Activated T-helper 9 cell treated with anti-CD3 and anti-CD28 coated beads, Interleukin-2, amount 50 U/mL, for 16 hours (primary cell): ENCODE data around the gene ONECUT3.

ENCODE experiments used
- DNase-seq: peaks from one replicate; pipeline ENCODE4 v3.0.0-alpha.2; 2020; ENCODE audit warnings: low read depth

Gene ONECUT3

DNA sequence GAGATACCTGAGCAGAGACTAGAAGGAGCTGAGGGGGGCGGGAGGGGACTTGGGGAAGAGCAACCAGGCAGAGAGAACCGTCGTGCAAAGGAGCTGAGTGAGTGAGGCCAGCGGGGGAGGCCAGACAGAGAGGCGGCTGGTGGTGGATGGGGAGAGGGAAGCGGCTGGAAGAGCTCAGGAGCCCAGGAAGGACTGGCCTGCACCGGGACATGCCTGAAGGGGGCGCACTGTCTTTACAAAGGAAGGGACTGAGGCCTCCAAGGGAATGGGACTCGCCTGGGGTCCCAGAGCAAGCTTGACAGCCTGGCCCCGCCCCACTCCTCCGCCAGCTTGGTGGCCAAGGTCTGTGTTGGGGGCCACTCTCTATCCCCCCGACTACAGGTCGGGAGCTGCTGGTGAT is 14.9 kb downstream of the ONECUT3 start:
- no peak for DNase-seq

DNA sequence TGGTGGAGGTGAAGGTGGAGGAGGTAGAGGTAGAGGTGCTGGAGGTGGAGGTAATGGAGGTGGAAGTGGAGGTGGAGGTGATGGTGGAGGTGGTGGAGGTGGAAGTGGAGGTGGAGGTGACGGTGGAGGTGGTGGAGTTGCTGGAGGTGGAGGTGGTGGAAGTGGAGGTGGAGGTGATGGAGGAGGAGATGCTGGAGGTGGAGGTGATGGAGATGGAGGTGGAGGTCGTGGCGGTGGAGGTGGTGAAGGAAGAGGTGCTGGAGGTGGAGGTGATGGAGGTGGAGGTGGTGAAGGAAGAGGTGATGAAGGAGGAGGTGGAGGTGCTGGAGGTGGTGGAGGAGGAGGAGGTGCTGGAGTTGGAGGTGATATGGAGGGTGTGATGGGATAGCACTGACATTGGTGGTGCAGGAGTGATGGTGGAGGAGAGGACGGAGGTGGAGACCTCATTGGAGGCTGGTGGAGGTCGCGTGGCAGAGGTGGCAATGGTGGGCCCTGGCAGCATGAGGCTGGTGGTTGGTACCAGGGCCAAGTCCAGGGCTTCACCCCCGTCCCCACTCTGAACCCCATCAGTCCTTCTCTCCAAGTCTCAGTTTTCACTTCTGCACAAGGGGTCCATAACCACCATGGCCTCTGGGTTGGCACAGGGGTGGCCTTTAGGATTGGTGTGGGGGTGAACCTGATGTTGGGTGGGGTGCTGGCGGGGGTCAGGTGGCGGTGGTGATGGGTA is 15.8 kb downstream of the ONECUT3 start:
- DNase-seq, result no peak

DNA sequence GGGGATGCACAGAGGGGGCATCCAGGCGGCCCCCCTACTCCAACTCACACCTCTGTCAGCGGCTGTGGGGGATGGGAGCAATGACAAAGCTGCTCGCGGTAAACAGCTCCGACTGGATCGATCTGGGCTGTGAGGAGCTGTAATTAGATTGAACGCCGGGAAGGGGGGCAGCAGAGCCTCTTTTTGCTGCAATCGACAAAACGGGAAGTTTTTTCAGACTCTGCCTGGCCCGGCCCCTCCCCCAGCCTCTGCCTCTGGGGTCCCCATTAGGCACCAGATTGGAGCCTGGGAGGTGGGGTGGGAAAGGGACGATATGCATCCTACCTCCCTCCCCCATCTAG is 16.3 kb downstream of the ONECUT3 start:
- DNase-seq, result no peak

DNA sequence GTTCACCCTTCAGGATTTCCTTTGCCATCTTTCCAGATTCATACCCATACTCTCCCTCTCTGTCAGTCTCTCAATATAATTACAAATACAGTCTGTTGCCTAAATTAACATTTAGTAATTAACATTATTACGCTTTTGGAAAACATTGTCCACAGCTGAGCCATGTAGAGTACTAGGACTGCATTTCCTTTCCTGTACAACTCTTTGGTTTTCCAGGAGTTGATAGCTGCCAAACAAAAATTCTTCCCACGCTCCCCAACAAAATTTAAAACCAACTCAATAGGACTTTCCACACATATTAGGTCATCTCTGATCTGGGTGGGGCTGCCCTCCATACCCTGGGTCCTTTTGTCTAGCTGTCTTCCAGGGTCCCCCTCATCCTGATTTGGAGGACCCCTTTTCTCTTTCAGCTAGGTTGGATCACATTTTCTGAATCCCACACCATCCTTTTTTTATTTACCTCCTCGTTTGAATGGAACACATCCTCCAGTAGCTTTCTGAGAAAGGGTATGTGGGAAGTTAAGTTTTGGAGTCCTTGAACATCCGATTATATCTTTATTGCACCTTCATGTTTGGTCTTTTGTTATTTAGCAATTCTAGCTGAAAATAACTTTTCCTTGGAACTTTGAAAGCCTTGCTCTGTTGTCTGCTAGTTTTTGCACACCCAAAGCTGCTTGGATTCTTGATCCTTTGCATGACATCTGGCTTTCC is 17.7 kb downstream of the ONECUT3 start:
- DNase-seq, result no peak

DNA sequence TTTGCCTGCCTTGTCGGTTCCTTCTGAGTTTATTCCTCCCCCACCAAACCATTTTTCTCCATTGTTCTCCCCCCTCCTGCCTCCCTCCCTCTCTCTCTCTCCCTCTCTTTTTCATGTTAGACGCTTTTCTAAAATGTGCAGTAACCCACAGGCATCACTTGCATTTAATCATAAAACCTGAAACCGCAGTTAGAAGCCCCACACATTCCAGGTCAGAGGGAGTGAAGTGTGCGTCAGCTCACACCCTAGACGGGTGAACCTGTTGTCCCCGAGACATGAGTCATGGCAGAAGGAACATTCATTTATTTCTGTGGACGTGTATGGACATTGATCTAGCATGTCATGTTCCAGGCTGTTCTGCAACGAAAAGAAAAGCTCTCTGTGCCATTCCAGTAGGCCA is 19.9 kb downstream of the ONECUT3 start:
- DNase-seq, result no peak

DNA sequence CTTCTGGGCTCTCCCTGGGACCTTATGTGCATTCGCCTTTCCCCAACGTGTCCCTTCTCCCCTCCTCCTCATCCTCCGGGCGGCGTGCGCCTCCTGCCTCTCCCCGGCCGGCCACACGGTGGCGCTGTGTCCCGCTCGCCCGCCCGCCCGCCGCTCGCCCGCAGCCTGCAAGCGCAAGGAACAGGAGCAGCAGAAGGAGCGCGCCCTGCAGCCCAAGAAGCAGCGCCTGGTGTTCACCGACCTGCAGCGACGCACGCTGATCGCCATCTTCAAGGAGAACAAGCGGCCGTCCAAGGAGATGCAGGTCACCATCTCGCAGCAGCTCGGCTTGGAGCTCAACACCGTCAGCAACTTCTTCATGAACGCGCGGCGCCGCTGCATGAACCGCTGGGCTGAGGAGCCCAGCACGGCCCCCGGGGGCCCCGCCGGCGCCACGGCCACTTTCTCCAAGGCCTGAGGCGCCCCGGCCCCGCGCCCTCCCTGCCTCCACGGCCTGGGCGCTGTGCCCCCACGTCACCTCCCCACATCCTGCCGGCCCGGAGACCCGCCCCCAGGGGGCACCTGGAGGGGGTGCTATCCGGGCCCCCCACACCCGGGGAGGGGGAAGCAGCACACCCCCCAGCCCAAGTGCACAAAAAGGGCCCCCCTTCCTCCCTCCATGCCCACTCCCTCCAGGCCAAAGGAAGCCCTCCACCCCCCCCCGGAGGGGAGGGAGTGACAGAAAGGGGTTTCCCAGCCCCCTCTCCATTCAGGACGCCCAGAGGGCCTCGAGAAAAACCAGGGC is 21.9 kb downstream of the ONECUT3 start:
- DNase-seq, result no peak

DNA sequence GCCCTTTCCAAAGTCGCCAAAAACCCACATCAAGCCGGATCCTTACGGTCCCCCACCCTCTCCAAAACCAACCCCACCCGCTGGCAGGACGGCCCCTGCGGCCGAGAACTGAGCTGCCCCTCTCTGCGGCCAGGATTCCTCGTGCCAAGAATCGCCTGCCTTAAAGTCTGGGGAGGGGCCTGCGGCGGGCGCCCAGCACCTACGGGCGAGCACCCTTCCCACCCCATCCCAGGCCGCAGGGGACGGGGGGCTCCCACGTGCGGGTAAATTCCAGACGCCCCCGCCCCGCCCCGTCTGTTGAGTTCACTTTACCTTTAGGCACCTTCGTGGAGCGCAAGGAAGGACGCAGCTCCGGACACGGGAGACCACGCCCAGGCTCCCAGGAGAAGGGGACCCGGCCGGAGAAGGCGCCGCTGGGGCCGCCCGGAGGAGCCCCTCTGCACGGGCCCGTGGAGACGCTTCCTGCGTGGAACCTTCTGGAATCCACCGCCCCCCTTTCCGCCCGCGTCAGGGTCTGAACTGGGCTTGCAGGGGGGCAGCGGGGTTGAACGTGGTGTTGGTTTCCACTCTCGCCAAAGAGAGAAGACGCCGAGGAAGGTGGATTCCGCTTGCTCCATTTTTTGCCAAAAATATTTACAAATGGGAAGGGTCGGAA is 22.8 kb downstream of the ONECUT3 start:
- no peak for DNase-seq

DNA sequence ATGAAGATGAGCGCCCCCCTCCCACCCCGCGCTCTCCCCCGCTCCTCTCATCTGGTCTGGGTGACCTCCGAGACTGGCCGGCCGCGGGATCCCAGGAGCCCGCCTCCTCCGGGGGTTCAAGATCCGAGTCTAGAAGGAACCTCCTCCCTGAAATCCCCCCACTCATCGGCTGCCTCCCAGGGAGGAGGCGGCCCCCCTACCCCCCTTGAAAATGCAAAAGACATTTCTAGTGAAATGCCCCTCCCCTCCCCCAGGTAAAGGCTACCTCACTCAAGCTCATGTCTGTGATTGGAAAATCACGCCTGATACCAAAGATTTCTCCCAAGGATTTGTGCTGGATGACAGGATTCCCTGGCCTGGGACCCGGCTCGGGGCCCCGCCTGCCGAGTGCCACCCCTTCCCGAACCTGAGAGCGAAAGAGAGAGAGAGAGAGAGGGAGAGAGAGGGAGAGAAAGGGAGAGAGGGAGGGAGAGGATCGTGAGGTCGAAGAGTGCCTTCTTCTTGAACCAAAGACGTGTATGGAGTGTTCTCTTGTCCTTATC is 23.4 kb downstream of the ONECUT3 start:
- DNase-seq, result no peak

DNA sequence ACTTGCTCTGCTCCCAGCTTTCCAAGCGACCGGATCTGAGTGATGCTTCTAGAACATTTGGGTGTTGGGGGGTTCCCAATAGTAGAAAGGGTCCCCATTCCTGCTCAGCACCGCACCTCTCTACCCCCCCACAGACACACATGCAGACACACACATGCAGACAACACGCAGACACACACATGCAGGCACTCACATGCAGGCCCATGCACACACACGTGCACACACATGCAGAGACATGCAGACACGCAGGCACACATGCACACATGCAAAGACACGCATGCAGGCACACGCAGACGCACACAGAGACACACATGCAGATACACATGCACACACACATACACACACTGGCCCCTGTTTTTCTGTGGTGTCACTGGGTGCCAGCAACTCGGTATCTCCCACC is 23.8 kb downstream of the ONECUT3 start:
- no peak for DNase-seq

DNA sequence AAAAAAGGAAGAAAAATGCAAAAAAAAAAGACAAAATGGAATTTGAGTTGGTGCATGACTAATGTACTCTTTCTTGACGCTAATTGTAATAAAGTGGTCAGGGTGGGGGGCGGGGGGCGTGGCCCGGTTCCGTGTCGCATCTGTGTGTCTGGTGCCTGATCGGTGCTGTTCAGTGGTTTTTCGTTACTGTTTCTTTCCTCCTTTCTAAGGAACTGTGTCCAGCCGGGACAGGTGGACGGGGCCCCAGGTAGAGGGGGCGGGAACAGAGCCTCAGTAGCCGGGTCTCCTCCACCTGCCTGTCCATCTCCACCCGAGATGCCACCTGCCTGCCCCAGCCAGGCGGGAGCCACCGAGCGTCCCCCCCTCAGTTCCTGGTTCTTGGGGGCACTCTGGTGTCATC is 26.3 kb downstream of the ONECUT3 start:
- DNase-seq, result no peak

DNA sequence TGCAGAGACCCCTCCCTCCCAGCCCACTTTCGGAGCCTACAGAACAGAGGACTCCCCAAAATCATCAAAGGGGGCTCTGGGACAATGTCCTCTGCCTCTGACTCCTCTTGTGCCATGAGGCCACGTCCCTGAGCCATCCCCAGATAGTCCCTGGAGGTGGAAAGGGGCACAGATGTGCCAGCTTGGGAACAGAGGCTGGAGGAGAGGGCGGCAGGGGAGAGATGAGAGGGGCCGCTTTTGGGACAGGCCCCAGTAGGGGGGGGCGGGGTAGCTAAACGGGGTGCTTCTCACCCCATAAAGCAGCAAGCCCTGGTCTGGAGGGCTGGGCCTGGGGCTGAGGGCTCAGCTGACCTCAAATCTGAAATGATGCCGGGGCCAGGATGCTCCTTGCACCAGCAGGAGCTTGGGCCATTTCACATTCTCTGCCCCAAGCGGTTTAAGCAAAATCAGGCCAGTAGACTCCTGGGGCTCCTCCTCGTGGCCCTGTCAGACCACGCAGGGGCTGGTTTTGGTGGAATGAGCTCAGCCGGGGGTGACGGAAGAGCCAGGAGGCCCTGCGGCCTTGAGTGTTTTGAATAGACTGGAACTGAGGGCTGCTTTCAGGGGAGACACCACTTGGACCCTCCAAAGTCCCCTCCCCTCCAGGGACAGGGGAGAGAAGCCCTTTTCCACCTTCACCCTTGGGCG is 27.1 kb downstream of the ONECUT3 start:
- DNase-seq, result no peak

DNA sequence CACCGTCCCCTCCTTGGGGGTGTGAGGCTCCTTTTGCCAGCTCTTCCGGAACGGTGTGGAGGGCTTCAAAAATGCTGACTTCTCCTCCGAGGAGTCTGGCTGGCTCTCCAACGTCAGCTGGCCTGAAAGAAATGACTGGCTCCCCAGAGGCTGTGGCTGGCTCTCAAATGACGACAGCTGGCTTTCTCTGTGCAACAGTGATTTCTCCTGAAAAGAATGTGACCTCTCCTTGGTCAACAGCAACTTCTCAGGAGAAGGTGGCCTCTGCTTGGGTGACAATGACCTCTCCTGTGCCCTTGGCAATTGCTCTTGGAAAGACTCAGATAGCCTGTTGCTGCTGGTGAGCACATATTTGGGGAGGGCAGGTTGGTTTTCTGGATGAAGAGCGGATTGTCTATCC is 29.2 kb downstream of the ONECUT3 start:
- no peak for DNase-seq

DNA sequence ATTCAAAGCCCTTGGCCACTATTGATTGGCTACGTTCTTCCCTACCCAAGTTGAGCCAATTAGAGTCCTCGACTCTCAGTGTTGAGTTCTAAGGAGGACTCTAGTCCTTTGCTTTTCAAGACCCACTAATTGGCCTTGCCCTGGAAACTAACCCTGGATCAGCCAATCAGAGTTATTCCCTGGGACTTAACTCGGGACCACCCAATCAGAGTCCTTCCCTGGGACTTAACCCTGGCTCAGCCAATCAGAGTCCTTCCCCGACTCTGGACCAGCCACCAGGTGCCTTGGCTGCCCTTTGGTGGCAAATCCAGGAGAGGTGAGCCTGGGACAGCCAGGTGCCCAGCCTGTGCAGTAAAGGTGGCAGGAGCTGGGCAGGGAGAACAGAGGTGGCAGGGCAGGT is 30.0 kb downstream of the ONECUT3 start:
- no peak for DNase-seq

DNA sequence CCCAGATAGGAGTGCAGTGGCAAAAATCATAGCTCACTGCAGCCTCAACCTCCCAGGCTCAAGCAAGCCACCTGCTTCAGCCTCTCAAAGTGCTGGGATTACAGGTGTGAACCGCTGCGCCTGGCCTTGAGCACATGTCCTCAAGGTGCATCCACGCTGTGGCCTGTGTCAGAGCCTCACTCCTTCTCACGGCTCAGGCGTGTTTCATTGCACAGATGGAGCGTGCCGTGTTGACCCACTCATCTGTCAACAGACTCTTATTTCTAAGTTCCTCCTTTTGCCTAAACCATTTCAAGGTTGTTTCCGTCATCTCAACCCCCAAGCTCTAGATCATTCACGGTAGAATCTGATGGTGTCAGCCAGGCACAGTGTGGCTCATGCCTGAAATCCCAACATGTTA is 30.6 kb downstream of the ONECUT3 start:
- no peak for DNase-seq

DNA sequence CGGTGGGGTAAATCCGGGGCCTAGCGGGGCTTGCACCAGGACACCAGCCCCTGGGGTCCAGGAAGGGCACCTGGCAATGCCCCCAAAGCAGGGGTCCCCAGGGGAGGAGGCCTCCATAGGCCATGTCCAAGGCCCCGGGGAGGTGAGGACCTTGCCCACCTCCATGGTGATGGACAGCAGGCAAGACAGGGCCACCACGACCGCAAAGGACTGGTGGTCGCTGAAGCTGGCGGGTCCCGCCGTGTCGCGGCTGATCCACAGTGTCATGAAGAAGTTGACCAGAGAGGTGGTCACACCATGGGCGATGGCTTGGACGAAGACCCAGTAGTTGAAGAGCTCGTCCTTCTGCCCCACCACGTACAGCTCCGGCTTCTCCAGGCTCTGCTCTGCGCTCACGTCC is 32.0 kb downstream of the ONECUT3 start:
- DNase-seq, result no peak

DNA sequence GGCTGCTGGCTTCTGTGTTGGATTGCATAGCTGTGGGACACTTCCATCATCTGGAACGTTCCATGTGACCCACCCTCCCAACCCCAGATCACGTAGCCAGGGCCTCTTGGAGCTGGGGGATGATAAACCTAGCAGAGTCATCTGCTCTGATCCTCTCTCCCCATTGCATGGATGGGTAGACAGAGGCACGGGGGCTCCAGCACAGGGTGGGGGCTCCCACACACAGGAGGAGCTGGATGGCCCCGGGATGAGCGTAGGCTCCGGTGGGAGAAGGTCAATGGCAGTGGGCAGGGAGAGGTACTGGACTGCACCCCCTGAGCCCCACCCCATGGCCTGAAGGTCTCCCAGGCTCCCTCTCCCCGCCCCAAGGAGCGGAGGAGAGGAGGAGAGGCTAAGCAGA is 33.4 kb downstream of the ONECUT3 start:
- DNase-seq, result no peak

DNA sequence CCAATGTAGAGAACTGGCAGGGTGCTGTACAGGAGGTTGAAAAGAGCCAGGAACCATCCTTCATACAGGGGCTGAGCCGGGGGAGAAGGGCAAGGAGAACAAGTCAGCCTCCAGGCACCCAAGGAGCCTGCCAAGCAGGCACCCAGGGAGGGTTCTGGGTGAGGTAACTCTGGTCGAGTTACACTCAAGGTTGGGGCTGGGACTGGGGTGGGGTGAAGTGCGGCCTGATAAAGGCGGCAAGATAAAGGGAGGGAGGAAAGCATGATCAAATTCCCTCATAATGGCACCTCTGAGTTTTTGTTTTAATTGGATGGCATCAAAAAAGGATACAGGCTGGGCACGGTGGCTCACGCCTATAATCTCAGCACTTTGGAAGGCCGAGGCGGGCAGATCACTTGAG is 33.8 kb downstream of the ONECUT3 start:
- DNase-seq, result no peak

DNA sequence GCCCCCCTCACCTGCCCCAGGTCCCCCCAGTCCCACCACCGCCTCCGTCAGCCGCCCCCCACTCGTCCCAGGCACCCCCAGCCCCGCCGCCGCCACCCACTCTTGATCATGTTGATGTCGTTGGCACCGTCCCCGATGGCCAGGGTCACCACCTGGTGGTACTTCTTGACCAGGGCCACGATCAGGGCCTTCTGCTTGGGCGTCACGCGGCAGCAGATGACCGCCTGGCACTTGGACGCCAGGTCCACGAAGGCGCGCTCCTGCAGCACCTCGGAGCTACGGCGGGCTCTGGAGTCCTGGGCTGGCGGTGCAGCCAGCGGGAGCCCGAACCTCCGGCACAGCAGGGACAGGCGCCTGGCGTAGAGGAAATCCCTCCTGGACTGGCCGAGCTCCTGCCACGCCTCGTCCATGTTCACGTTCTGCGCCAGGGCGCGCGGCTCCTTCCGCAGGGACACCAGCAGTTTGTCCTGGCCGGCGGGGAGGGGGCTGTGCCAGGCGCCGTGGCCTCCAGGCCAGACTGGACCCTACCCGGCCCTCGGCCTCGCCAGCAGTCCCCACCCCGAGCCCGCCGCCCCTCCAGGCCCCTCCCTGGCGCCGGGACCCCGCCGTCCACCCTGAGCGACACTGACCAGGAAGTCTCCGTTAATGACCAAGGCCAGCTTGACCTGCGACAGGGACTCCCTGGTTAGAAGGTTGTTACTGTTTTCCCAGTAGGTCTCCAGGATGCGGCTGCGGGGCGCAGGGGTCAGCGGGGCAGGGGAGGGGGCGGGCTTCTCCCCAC is 36.1 kb downstream of the ONECUT3 start:
- no peak for DNase-seq

DNA sequence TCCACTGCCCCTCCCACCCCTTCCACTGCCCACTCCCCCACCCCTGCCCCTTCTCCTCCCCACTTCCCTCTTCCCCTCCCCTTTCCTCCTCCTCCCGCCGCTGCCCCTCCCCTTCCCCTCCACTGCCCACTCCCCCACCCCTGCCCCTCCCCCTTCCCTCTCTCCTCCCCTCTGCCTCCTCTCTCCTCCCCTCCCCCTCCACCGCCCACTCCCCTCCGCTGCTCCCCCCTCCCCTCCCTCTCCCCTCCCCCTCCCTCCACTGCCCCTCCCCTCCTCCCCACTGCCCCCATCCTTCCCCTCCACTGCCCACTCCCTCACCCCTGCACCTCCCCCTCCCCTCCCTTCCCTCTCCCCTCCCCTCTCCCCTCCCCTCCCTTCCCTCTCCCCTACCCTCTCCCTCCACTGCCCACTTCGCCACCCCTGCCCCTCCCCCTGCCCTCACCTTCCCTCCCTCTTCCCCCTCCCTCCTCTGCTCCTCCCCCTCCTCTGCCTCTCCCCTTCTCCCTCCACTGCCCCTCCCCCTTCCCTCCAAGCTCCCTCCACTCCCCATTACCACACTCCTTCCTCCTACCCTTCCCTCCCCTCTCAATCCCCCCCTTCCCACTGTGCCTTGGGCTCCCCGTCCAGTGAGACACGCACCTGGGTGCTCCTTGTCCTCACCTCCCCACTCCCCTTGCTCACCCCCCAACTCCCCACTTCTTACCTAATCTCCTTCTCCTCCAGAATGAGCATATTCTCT is 36.9 kb downstream of the ONECUT3 start:
- DNase-seq, result no peak

DNA sequence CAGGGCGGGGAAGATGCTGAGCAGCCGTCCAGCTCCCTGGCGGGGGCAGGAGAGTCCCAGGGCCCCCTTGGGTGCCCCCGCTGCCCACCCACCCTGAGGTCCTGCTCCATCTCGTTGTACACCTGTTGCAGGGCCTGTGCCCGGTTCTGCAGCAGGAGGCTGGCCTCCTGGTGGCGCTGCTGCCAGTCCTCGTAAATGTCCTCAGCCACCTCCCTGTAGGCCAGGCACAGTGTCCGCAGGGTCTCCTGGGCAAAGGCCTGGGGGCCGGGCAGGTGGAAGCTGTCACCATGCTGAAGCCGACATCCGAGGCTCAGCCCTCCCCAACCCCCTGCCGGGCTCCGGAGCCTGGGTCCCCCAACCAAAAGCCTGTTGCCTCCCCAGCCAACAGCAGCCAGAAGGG is 38.6 kb downstream of the ONECUT3 start:
- no peak for DNase-seq
